Measurements from ENCODE around the gene ARHGAP44. TPM values are rescaled to one million over a fixed set of nuclear protein-coding genes. Genes with fewer than 3 reads are reported as not detected.

Gene ARHGAP44
- total and polyA plus RNA-seq, 4 donors = 0.14 to 1.3 (median 0.42) TPM

GRCh38 chr17:13035420-13035819 lies 246.1 kb downstream of the ARHGAP44 start (continued):
- TF ChIP-seq ZBTB33 (IDR thresholded peaks at IDR 0.05) (no peak), TAF1 (conservative IDR thresholded peaks at IDR 0.05) (no peak), JUND (IDR thresholded peaks at IDR 0.05) (no peak), YY1 (IDR thresholded peaks at IDR 0.05) (no peak), GABPA (IDR thresholded peaks at IDR 0.05 in 1 of 2, conservative IDR thresholded peaks at IDR 0.05 in 1 of 2) (no peak), MAX (IDR thresholded peaks at IDR 0.05) (no peak), RXRA (IDR thresholded peaks at IDR 0.05) (no peak)

GRCh38 chr17:13036751-13037150 lies 247.5 kb downstream of the ARHGAP44 start:
- H3K27ac ChIP-seq (ENCODE audit: low read depth in 1 of 2, low read length in 2 of 2) = no peak overlapping the region
- no peak overlapping the region for H3K9ac ChIP-seq (ENCODE audit: low read depth in 1 of 2, low read length in 2 of 2)
- no peak for DNase-seq (ENCODE audit: low spot score)
- H3K9me3 ChIP-seq (ENCODE audit: control insufficient read depth in 4 of 4, low read length in 3 of 4) = peaks cover 3 to 10% (median 6%) of the 10 kb centered on the region in 4 donors
- no peak overlapping the region for H3K4me3 ChIP-seq (ENCODE audit: low read depth in 1 of 3, low read length in 3 of 3)
- no peaks in the 10 kb centered on the region for H3K36me3 ChIP-seq (ENCODE audit: control insufficient read depth in 4 of 4, insufficient read depth in 3 of 4, low read depth in 1 of 4, low read length in 3 of 4)
- no peaks in the 10 kb centered on the region for H3K27me3 ChIP-seq (ENCODE audit: control insufficient read depth in 4 of 4, insufficient read depth in 4 of 4, low read length in 3 of 4)
- TF ChIP-seq HNF4G (IDR thresholded peaks at IDR 0.05) (no peak), EGR1 (IDR thresholded peaks at IDR 0.05; ENCODE audit: low read depth in 2 of 2) (no peak), YY1 (IDR thresholded peaks at IDR 0.05) (no peak), JUND (IDR thresholded peaks at IDR 0.05) (no peak), SP1 (IDR thresholded peaks at IDR 0.05) (no peak), TAF1 (conservative IDR thresholded peaks at IDR 0.05) (no peak), CTCF (IDR thresholded peaks at IDR 0.05; ENCODE audit: low read depth, low read length, missing input control) (no peak), MAX (IDR thresholded peaks at IDR 0.05) (no peak), FOXA2 (IDR thresholded peaks at IDR 0.05) (no peak)
- no peaks in the 10 kb centered on the region for H3K4me1 ChIP-seq (ENCODE audit: control insufficient read depth in 4 of 4, insufficient read depth in 4 of 4, low read length in 3 of 4)

GRCh38 chr17:13038931-13039665 lies 249.8 kb downstream of the ARHGAP44 start:
- Histone ChIP-seq H3K27ac (ENCODE audit: low read depth in 1 of 2, low read length in 2 of 2) (no peak overlapping the region), H3K9ac (ENCODE audit: low read depth in 1 of 2, low read length in 2 of 2) (no peak overlapping the region), H3K36me3 (ENCODE audit: control insufficient read depth in 4 of 4, insufficient read depth in 3 of 4, low read depth in 1 of 4, low read length in 3 of 4) (no peaks in the 10 kb centered on the region), H3K4me3 (ENCODE audit: low read depth in 1 of 3, low read length in 3 of 3) (no peak overlapping the region), H3K27me3 (ENCODE audit: control insufficient read depth in 4 of 4, insufficient read depth in 4 of 4, low read length in 3 of 4) (peaks cover 0 to 7% (median 1%) of the 10 kb centered on the region in 4 donors), H3K4me1 (ENCODE audit: control insufficient read depth in 4 of 4, insufficient read depth in 4 of 4, low read length in 3 of 4) (no peaks in the 10 kb centered on the region), H3K9me3 (ENCODE audit: control insufficient read depth in 4 of 4, low read length in 3 of 4) (peaks cover 3 to 10% (median 6%) of the 10 kb centered on the region in 4 donors)
- TF ChIP-seq RXRA (IDR thresholded peaks at IDR 0.05) = no peak
- TF ChIP-seq ZBTB33 (IDR thresholded peaks at IDR 0.05) = no peak
- TF ChIP-seq NR2F2 (IDR thresholded peaks at IDR 0.05) = no peak
- no peak for TF ChIP-seq REST (IDR thresholded peaks at IDR 0.05)
- TF ChIP-seq ATF3 (IDR thresholded peaks at IDR 0.05) = no peak
- TF ChIP-seq FOXA1 (IDR thresholded peaks at IDR 0.05) = no peak
- no peak for TF ChIP-seq MAX (IDR thresholded peaks at IDR 0.05)
- no peak for TF ChIP-seq JUND (IDR thresholded peaks at IDR 0.05)
- no peak for TF ChIP-seq GABPA (IDR thresholded peaks at IDR 0.05 in 1 of 2, conservative IDR thresholded peaks at IDR 0.05 in 1 of 2)
- no peak for TF ChIP-seq EGR1 (IDR thresholded peaks at IDR 0.05; ENCODE audit: low read depth in 2 of 2)
- no peak for TF ChIP-seq RAD21 (IDR thresholded peaks at IDR 0.05)
- no peak for TF ChIP-seq HNF4G (IDR thresholded peaks at IDR 0.05)
- TF ChIP-seq SP1 (IDR thresholded peaks at IDR 0.05) = no peak
- TF ChIP-seq YY1 (IDR thresholded peaks at IDR 0.05) = no peak
- no peak for TF ChIP-seq FOXA2 (IDR thresholded peaks at IDR 0.05)
- WGBS = 84% methylated on average over 4 of the region's 4 CpGs
- DNase-seq (ENCODE audit: low spot score) = no peak
